RWPE1 (cell line): Measurements from ENCODE around the gene APBB2.

ENCODE experiments used
- CTCF ChIA-PET: fragments of 350-600 bp; sonication (Branson Sonifier 250); formaldehyde crosslinking; extraction: SDS; loops from one replicate; lab custom pipeline; 2021; lab: Yijun Ruan, JAX
- POLR2A ChIA-PET: fragments of 400-600 bp; formaldehyde crosslinking; extraction: SDS; loops from one replicate; lab custom pipeline; 2020; ENCODE audit warnings: antibody characterized with exemption; ENCODE audit not compliant: low non-redundant PET; lab: Yijun Ruan, JAX
- DNase-seq: peaks from one replicate; pipeline ENCODE4 v3.0.0; 2012; ENCODE audit warnings: low spot score
- H3K27ac ChIP-seq: fragments of 450-650 bp; 2 replicates; pipeline ENCODE4 v1.5.1; 2017
- TF ChIP-seq, protein P1 (sequence below): fragments of 450-650 bp; conservative IDR thresholded peaks from 2 replicates; pipeline ENCODE4 v1.5.1; 2017; ENCODE audit warnings: low read depth, mild to moderate bottlenecking

Gene APBB2

DNA sequence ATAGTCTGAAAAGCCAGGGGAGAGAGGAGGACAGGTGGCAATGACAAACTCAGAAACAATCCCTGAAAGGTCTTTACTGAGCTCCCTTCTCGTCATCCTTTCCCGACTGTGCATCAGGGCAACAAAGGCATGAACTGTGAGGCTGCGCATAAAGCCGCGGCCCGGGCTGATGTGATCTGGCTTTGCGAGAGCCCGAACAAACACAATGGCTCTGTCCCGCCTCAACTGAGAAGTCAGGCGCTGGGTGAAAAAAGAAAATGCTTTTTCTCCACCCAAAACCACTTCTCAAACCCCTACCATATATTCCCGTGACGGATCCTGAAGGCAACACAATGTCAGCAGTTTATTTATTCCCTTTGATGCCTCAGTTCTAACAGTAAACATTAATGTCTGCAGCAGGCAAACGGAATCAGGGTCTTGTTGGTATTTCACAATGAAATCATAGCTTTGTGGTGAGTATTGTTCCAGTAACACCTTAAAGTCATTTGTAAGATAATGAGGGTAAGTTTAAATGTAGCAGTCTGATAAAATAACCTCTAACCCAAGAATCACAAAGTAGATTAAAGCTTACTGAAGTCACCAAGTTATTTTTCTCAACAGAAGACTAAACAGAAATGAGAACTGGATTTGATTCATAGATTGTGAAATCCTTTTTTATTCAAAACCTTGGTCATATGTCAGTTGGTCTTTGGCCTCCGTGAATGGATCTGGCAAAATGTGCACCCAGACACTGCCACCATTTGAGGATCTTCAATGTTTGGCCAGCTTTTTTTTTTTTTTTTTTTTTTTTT is 67.4 kb downstream of the APBB2 start:
- TF ChIP-seq, protein P1, sequence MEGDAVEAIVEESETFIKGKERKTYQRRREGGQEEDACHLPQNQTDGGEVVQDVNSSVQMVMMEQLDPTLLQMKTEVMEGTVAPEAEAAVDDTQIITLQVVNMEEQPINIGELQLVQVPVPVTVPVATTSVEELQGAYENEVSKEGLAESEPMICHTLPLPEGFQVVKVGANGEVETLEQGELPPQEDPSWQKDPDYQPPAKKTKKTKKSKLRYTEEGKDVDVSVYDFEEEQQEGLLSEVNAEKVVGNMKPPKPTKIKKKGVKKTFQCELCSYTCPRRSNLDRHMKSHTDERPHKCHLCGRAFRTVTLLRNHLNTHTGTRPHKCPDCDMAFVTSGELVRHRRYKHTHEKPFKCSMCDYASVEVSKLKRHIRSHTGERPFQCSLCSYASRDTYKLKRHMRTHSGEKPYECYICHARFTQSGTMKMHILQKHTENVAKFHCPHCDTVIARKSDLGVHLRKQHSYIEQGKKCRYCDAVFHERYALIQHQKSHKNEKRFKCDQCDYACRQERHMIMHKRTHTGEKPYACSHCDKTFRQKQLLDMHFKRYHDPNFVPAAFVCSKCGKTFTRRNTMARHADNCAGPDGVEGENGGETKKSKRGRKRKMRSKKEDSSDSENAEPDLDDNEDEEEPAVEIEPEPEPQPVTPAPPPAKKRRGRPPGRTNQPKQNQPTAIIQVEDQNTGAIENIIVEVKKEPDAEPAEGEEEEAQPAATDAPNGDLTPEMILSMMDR, result no peak
- ChIA-PET CTCF (interaction anchor here (0.9 kb wide), 1 partner anchor 249 kb away, joined by 4 read pairs; no protein-coding TSS in a partner anchor), POLR2A (no interaction called here)
- DNase-seq, result no peak
- H3K27ac ChIP-seq, result peak overlapping the region; percentile 91

DNA sequence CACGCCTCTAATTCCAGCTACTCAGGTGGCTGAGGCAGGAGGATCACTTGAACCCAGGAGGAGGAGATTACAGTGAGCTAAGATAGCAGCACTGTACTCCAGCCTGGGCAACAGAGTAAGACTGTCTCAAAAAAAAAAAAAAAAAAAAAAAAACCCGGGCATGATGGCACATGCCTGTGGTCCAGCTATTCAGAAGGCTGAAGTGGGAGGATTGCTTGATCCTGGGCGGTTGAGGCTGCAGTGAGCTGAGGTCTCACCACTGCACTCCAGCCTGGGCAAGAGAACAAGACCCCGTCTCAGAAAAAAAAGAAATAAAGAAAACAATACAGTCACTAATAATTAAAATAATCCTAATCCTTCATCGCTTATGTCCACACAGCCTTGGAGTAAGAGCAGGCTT is 68.1 kb downstream of the APBB2 start:
- no peak for DNase-seq
- H3K27ac ChIP-seq, result peak overlapping the region; percentile 91
- ChIA-PET CTCF (no interaction called here), POLR2A (no interaction called here)
- TF ChIP-seq, protein P1, result no peak

DNA sequence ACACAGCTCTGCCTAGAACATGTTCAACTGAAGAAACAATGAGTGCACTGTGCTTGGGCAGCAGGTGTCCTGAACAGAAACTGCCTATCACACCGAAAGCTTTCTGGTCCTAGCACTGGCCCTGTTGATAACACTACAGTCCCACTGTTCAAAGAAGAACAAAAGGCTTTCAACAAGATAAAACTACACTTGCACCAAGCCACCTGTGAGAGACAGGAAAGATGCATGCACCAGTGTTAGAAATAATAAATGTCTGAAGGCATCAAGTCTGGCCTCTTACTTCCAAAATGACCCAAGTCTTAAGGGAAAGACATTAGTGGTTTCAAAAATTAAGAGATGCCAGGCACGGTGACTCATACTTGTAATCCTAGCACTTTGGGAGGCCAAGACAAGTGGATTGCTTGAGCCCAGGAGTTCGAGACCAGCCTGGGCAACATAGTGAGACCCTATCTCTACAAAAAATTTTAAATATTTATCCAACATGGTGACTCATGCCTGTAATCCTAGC is 68.7 kb downstream of the APBB2 start:
- DNase-seq, result no peak
- peak overlapping the region; percentile 91 for H3K27ac ChIP-seq
- CTCF ChIA-PET, result no interaction called here
- POLR2A ChIA-PET, result no interaction called here
- TF ChIP-seq, protein P1, result no peak

DNA sequence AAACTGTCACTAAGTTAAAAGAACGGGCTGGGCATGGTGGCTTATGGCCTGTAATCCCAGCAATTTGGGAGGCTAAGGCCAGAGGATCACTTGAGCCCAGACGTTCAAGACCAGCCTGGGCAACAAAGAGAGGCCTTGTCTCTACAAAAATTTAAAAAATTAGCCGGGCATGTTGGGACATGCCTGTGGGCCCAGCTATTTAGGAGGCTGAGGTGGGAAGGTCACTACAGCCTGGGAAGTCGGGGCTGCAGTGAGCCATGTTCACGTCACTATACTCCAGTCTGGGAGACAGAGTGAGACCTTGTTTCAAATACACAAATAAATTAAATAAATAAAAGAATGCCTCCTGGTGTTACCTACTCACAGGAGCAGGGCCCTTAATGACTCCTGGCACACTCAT is 69.5 kb downstream of the APBB2 start:
- peak; percentile 29 for DNase-seq
- TF ChIP-seq, protein P1, result no peak
- ChIA-PET POLR2A (no interaction called here), CTCF (interaction anchor here (0.5 to 0.6 kb wide), 2 partner anchors 32 to 40 kb away, joined by 3 to 4 read pairs; no protein-coding TSS in a partner anchor)
- H3K27ac ChIP-seq, result peak overlapping the region; percentile 91

GRCh38 chr4:41144040-41144379 is 70.3 kb downstream of the APBB2 start:
- no peak for DNase-seq
- ChIA-PET CTCF (no interaction called here), POLR2A (no interaction called here)
- TF ChIP-seq, protein P1, result no peak
- no peak overlapping the region for H3K27ac ChIP-seq

- CTCF ChIA-PET, result no interaction called here
- DNase-seq, result peak; percentile 78
- peak overlapping the region; percentile 95 for H3K27ac ChIP-seq
- POLR2A ChIA-PET, result no interaction called here
- TF ChIP-seq, protein P1, result no peak
These were observed 70.9 kb downstream of the APBB2 start for GRCh38 chr4:41143311-41144039.
